Endothelial cell of umbilical vein (primary cell): Measurements from ENCODE around the gene TMC2. TPM values are rescaled to one million over a fixed set of nuclear protein-coding genes. Genes with fewer than 3 reads are reported as not detected.

Experiments used
- BruUV-seq: library from RNA; stranded (reverse); fragments of 400-500 nt; replicated peaks from 2 replicates; lab custom pipeline; 2021; lab: Mats Ljungman, UMichigan
- CTCF ChIA-PET: fragments of 300-600, 350-600 bp; sonication (Branson Sonifier 250); formaldehyde crosslinking; loops from one replicate; lab custom pipeline; 2021; ENCODE audit warnings: antibody characterized with exemption, inconsistent platforms; lab: Charles Lee
- POLR2A ChIA-PET: fragments of 300-600, 350-600 bp; sonication (Branson Sonifier 250); formaldehyde crosslinking; loops from one replicate; lab custom pipeline; 2021; ENCODE audit warnings: antibody characterized with exemption, inconsistent platforms; lab: Charles Lee
- DNase-seq: peaks from one replicate; pipeline ENCODE4 v3.0.0-alpha.2; 2011; ENCODE audit warnings: low read depth, low spot score
- FAIRE-seq: peaks from 2 replicates; lab custom pipeline; 2011; peaks lifted over from hg19 to GRCh38; lab: Jason Lieb, UNC
- H2AFZ ChIP-seq: 2 replicates; pipeline ENCODE4 v1.6.0; 2012; ENCODE audit warnings: low read depth, low read length, control low read depth, inconsistent platforms
- H3K27ac ChIP-seq: 2 replicates; pipeline ENCODE4 v1.5.1; 2011; ENCODE audit warnings: low read depth, mild to moderate bottlenecking, control low read depth, low read length, moderate library complexity; ENCODE audit not compliant: insufficient read depth
- H3K27me3 ChIP-seq, 2 experiments: 2 replicates each; pipeline versions ENCODE4 v1.6.0 to v1.6.1; 2011; ENCODE audit warnings: low read length in 2 of 2, mixed read lengths in 1 of 2; ENCODE audit not compliant: control insufficient read depth in 2 of 2, insufficient read depth in 2 of 2
- H3K36me3 ChIP-seq, 2 experiments: 2 replicates in 1 of 2; 3 replicates in 1 of 2; pipeline ENCODE4 v1.5.1; 2011; ENCODE audit warnings: low read length in 2 of 2, mild to moderate bottlenecking in 1 of 2, moderate library complexity in 1 of 2; ENCODE audit not compliant: control insufficient read depth in 2 of 2, insufficient read depth in 2 of 2; ENCODE audit errors: extremely low read depth in 1 of 2
- H3K4me1 ChIP-seq: 3 replicates; pipeline ENCODE4 v1.5.1; 2011; ENCODE audit warnings: mild to moderate bottlenecking, low read length; ENCODE audit not compliant: control insufficient read depth, insufficient read depth; ENCODE audit errors: extremely low read depth
- H3K4me2 ChIP-seq: 2 replicates; pipeline ENCODE4 v1.6.1; 2011; ENCODE audit warnings: low read length, control low read depth, mixed read lengths; ENCODE audit not compliant: insufficient read depth
- H3K4me3 ChIP-seq, 3 experiments: fragments of 200-600 bp in 1 of 3; sonication (generic), shearing (Covaris generic) in 1 of 3; replicated peaks in 1 of 3; 2 replicates each; pipeline ENCODE4 v1.5.1; 2011 to 2016; ENCODE audit warnings: control low read depth in 3 of 3, low read length in 3 of 3, mild to moderate bottlenecking in 2 of 3, inconsistent platforms in 1 of 3, low read depth in 1 of 3, moderate library complexity in 1 of 3; ENCODE audit not compliant: insufficient read depth in 1 of 3
- H3K79me2 ChIP-seq: 2 replicates; pipeline ENCODE4 v1.6.0; 2012; ENCODE audit warnings: low read length, inconsistent platforms; ENCODE audit not compliant: control insufficient read depth, insufficient read depth
- H3K9ac ChIP-seq: replicated peaks from 2 replicates; pipeline ENCODE3; 2011; ENCODE audit warnings: low read length, control low read depth; ENCODE audit not compliant: insufficient read depth; ENCODE audit errors: extremely low read depth
- H3K9me1 ChIP-seq: replicated peaks from 3 replicates; pipeline ENCODE4 v1.6.0; 2011; ENCODE audit warnings: mild to moderate bottlenecking, low read length; ENCODE audit not compliant: control insufficient read depth, insufficient read depth; ENCODE audit errors: extremely low read depth
- H3K9me3 ChIP-seq: replicated peaks from 2 replicates; pipeline ENCODE4 v1.5.1; 2012; ENCODE audit warnings: low read length, inconsistent platforms; ENCODE audit not compliant: control insufficient read depth, insufficient read depth
- H4K20me1 ChIP-seq: replicated peaks from 2 replicates; pipeline ENCODE3; 2011; ENCODE audit warnings: mild to moderate bottlenecking, low read length; ENCODE audit not compliant: control insufficient read depth, insufficient read depth; ENCODE audit errors: extremely low read depth
- EZH2 ChIP-seq: IDR thresholded peaks from 2 replicates; pipeline ENCODE4 v1.6.1; 2012; ENCODE audit warnings: borderline replicate concordance, low read depth, mild to moderate bottlenecking, moderate library complexity, low read length, inconsistent platforms; ENCODE audit not compliant: severe bottlenecking
- FOS ChIP-seq: IDR thresholded peaks from 2 replicates; pipeline ENCODE4 v1.6.1; 2011; ENCODE audit warnings: mild to moderate bottlenecking, low read length, moderate library complexity, borderline replicate concordance; ENCODE audit not compliant: insufficient read depth
- GATA2 ChIP-seq: IDR thresholded peaks from 2 replicates; pipeline ENCODE4 v1.7.0; 2011; ENCODE audit warnings: low read depth, mild to moderate bottlenecking, moderate library complexity, mixed read lengths, low read length; ENCODE audit not compliant: insufficient read length, insufficient read depth
- JUN ChIP-seq: IDR thresholded peaks from 2 replicates; pipeline ENCODE4 v1.6.1; 2011; ENCODE audit warnings: borderline replicate concordance, low read depth; ENCODE audit not compliant: insufficient read length, insufficient read depth
- MYC ChIP-seq: IDR thresholded peaks from one replicate; pipeline ENCODE4 v1.6.1; 2011; ENCODE audit warnings: mild to moderate bottlenecking, low read depth, low read length
- POLR2A ChIP-seq: IDR thresholded peaks from 2 replicates; pipeline ENCODE4 v1.6.1; 2012; ENCODE audit warnings: low read depth, mild to moderate bottlenecking, control low read depth, low read length
- POLR2AphosphoS5 ChIP-seq: IDR thresholded peaks from 2 replicates; pipeline ENCODE4 v1.6.1; 2012; ENCODE audit warnings: low read depth, mild to moderate bottlenecking, control low read depth, low read length, moderate library complexity; ENCODE audit not compliant: insufficient read depth
- dilution Hi-C: fragments of 300-500 bp; cut with MboI; formaldehyde crosslinking; loops from one replicate; pipeline ENCODE4 v1.15.0; 2019; ENCODE audit warnings: low sequenced_read_pairs; ENCODE audit not compliant: extremely low pct_ligation_motif_present
- intact Hi-C: fragments of 100-400 bp; cut with micrococcal nuclease; formaldehyde crosslinking; loops from one replicate; pipeline ENCODE4 v1.10.0; 2022
- polyA plus RNA-seq, 4 experiments: library from polyadenylated mRNA; depleted of rRNA in 3 of 4; stranded (reverse) in 3 of 4; unstranded in 1 of 4; fragments of >200 nt; gene quantifications; 2 replicates each; pipeline versions ENCODE4 v1.2.1 to v1.2.3, GENCODE V29; 2011 to 2012; ENCODE audit warnings: missing spikeins in 1 of 4
- total RNA-seq: library from RNA; stranded (reverse); gene quantifications from 2 replicates; pipeline ENCODE4 v1.2.3, GENCODE V29; 2021
- TF ChIP-seq, protein P1 (sequence below): IDR thresholded peaks from 2 replicates; pipeline ENCODE4 v1.6.1; 2011; ENCODE audit not compliant: insufficient read depth, insufficient read length
- TF ChIP-seq, protein P2 (sequence below), 2 donors: IDR thresholded peaks; 1 replicate in 1 of 2; 2 replicates in 1 of 2; pipeline ENCODE4 v1.5.1; 2011; ENCODE audit warnings: low read length in 2 of 2, mild to moderate bottlenecking in 2 of 2, moderate library complexity in 2 of 2, control low read depth in 1 of 2, inconsistent platforms in 1 of 2, low read depth in 1 of 2; ENCODE audit not compliant: insufficient read depth in 1 of 2; ENCODE audit errors: extremely low read depth in 1 of 2

Gene TMC2
- total and polyA plus RNA-seq, 2 donors (not counting 3 experiments of a cell fraction or from before 2014, with no cell fraction given) = not detected

DNA sequence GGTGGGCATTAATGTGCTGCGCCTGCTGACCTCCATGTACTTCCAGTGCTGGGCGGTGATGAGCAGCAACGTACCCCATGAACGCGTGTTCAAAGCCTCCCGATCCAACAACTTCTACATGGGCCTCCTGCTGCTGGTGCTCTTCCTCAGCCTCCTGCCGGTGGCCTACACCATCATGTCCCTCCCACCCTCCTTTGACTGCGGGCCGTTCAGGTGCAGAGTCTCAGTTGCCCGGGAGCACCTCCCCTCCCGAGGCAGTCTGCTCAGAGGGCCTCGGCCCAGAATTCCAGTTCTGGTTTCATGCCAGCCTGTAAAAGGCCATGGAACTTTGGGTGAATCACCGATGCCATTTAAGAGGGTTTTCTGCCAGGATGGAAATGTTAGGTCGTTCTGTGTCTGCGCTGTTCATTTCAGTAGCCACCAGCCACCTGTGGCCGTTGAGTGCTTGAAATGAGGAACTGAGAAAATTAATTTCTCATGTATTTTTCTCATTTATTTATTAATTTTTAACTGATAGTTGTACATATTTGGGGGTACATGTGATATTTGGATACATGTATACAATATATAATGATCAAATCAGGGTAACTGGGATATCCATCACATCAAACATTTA lies 80.8 kb downstream of the TMC2 start:
- Histone ChIP-seq H3K4me2 (no peak overlapping the region), H3K79me2 (no peaks in the 10 kb centered on the region), H3K27me3 (peaks cover 2 to 3% of the 10 kb centered on the region in 2 experiments), H3K9me1 (no peaks in the 10 kb centered on the region), H3K27ac (no peak overlapping the region), H3K4me1 (no peaks in the 10 kb centered on the region), H3K36me3 (no peaks in the 10 kb centered on the region), H2AFZ (no peak overlapping the region), H3K9ac (no peak overlapping the region), H3K9me3 (no peaks in the 10 kb centered on the region), H3K4me3 (no peak overlapping the region), H4K20me1 (no peaks in the 10 kb centered on the region)
- FAIRE-seq = no peak
- dilution Hi-C loops (no loop called here), intact Hi-C loops (no loop called here)
- no TSS peak for BruUV-seq
- no peak for DNase-seq
- ChIA-PET POLR2A (no interaction called here), CTCF (no interaction called here)
- TF ChIP-seq POLR2AphosphoS5 (no peak), FOS (no peak)

DNA sequence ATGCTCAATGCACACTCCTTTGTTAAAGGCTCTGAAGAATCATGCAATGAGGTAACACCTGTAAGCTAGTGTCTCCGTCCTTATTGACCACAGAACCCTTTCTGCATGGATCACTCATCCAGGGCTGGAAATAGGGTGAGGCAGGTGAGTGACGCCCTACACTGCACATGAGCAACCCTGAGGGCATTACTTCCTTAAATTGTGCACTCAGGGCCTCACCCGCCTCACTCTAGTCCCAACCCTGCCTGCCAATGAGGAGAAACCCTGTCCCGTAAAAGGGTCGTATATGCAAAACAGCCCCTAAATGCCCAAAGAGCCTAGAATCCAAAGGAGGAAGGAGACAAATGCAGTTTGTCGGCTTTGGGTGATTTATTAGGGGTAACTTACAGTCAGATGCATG lies 82.4 kb downstream of the TMC2 start:
- Histone ChIP-seq H3K4me2 (no peak overlapping the region), H3K4me1 (no peaks in the 10 kb centered on the region), H2AFZ (no peak overlapping the region), H4K20me1 (no peaks in the 10 kb centered on the region), H3K9me3 (no peaks in the 10 kb centered on the region), H3K36me3 (no peaks in the 10 kb centered on the region), H3K27me3 (peaks cover 0 to 3% of the 10 kb centered on the region in 2 experiments), H3K27ac (no peak overlapping the region), H3K9me1 (no peaks in the 10 kb centered on the region), H3K9ac (no peak overlapping the region), H3K4me3 (no peak overlapping the region), H3K79me2 (no peaks in the 10 kb centered on the region)
- ChIA-PET CTCF (no interaction called here), POLR2A (no interaction called here)
- BruUV-seq = no TSS peak
- DNase-seq (no peak), FAIRE-seq (no peak)
- TF ChIP-seq EZH2 (no peak), GATA2 (no peak), POLR2A (no peak), JUN (no peak), MYC (no peak), FOS (no peak), POLR2AphosphoS5 (no peak)
- TF ChIP-seq, protein P1, sequence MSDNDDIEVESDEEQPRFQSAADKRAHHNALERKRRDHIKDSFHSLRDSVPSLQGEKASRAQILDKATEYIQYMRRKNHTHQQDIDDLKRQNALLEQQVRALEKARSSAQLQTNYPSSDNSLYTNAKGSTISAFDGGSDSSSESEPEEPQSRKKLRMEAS = no peak
- TF ChIP-seq, protein P2, sequence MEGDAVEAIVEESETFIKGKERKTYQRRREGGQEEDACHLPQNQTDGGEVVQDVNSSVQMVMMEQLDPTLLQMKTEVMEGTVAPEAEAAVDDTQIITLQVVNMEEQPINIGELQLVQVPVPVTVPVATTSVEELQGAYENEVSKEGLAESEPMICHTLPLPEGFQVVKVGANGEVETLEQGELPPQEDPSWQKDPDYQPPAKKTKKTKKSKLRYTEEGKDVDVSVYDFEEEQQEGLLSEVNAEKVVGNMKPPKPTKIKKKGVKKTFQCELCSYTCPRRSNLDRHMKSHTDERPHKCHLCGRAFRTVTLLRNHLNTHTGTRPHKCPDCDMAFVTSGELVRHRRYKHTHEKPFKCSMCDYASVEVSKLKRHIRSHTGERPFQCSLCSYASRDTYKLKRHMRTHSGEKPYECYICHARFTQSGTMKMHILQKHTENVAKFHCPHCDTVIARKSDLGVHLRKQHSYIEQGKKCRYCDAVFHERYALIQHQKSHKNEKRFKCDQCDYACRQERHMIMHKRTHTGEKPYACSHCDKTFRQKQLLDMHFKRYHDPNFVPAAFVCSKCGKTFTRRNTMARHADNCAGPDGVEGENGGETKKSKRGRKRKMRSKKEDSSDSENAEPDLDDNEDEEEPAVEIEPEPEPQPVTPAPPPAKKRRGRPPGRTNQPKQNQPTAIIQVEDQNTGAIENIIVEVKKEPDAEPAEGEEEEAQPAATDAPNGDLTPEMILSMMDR (IDR thresholded peaks at IDR 0.05; ENCODE audit: extremely low read depth in 1 of 2, insufficient read depth in 1 of 2, low read depth in 1 of 2, low read length in 2 of 2) = no peak
- dilution Hi-C loops (no loop called here), intact Hi-C loops (no loop called here)
